Stimulated activated CD4-positive, alpha-beta T cell treated with anti-CD3 and anti-CD28 coated beads, Interleukin-2, amount 100 ng/mL, for 4 hours (primary cell): Measurements from ENCODE around the gene HOXA7.

Source experiments
- DNase-seq: peaks from one replicate; pipeline ENCODE4 v3.0.0-alpha.2; 2020; ENCODE audit warnings: low read depth

The HOXA7 gene

DNA sequence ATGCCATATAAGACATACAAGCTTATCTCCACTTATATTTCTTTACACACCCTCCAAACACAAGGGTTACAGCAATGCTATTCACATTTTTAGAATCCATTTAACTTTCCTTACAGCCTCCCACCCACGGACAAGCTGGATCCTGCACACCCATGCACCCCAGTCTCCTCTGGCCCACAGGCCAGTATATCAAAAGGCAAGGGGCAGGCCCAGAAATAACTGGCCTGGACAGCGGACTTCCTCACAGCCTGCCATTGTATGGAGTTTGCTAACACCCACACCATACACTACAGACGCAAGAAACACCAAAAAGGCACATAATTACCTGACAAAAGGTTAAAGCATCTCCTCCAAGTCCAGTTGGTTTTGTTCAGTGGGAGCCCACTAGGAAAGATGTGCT lies 37.9 kb downstream of the HOXA7 start:
- DNase-seq, result no peak

- DNase-seq, result no peak
These were observed 38.5 kb downstream of the HOXA7 start for GRCh38 chr7:27117887-27118491.

GRCh38 chr7:27116962-27117886 lies 39.3 kb downstream of the HOXA7 start:
- no peak for DNase-seq

GRCh38 chr7:27116031-27116961 lies 40.2 kb downstream of the HOXA7 start:
- DNase-seq, result no peak

DNA sequence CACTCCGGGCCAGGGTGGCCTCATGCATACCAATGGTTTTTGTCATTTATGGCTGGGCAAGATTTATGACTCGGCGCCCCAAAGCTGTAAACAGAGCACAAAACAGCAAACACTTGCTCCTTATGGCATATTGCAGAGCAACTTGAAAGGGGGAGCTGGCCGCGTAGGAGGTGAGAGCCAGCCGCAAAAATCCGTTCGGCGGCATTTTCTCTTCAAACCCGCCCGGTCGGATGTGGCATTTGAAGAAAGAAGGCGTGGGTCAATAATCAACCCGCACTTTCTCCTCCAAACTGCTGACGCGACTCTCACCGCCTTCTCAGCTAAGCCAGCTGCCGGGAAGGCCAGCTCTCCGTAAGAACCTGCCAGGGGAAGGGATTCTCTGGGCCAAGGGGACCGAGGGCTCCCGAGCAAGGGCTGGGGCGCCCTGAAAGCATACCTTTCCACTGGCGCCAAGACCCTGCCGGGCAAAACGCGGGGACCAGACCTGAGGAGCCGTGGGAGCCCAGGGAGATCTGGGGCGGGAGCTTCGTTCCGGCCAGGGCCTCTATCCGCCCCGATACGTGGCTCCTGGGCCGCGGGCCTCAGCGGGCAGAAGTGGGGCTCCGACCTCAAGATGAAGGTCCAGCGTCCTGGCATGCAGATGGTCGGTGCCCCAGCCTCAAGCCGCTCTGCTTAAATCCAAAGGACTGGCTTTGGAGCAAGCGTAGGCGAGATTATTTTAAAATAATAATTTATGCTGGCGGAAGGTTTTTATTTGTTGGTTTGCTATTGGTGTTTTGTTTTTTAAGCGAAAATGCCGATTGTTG lies 41.1 kb downstream of the HOXA7 start:
- no peak for DNase-seq

GRCh38 chr7:27114881-27115220 lies 41.6 kb downstream of the HOXA7 start:
- DNase-seq, result no peak

- no peak for DNase-seq
These were observed 42.3 kb downstream of the HOXA7 start for GRCh38 chr7:27113991-27114769.

DNA sequence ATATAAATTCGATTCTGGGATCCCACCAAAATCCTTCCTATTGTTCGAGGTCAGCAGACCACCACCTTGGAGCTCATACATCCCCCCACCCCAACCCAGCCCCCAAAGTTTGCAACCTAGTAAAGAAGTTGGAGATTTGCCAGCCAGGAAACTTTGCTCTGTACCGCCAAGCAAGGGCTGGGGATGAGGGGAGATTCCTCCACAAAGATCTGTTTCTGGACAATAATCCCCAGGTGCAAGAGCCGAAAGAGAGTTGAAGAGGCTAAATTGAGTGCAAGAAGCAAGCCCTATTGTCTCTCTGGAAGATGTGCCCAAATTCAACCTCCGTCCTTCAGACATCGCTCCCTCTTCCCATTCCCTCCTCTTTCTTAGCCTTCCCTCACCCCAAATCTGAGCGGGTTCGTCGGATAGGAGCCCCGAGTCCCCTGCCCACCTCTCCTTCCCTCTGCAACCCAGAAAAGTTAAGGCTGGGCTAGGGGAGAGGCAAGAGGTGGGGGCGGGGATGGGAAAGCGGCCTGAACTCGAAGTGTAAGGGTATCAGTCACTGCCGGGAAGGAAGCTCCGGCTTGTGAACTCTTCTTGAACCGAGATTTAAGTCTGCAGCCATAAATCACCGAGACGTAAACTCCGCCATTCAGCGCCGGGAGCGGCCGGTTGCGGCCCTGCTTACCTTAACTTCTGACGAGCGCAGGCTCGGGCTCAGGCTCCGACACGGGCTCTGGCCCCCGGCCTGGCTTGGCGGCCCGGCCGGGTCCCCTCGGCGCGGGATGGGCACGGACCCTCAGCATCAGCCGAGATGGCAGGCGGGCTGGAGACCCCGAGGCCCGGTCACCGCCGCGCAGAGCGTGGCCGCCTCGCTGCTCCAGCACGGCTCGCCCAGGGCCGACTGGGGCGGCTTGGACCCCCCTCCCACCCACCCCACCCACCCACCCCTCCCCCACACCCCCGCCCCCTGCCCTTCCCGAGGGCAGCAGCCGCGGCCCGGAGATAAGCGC lies 43.2 kb downstream of the HOXA7 start:
- DNase-seq, result no peak

DNA sequence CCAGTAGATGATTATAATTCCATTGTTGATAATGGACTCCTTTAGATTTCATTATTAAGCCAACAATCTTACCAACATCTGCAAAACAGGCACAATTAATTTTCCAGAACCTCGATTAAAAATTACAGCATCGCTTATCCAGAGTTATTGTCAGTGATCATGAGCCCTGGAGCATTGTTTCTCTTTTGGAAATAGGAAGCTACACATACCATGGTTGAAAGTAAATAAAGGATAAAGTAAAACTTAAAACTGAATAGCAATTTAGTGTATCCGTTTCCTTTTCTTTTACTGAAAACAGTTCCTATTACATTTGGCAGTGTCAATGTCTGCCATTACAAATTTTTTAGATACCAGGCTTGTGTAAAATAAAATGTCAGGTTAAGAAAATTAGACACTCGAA lies 44.1 kb downstream of the HOXA7 start:
- DNase-seq, result no peak

GRCh38 chr7:27111751-27112277 lies 44.7 kb downstream of the HOXA7 start:
- DNase-seq, result no peak

DNA sequence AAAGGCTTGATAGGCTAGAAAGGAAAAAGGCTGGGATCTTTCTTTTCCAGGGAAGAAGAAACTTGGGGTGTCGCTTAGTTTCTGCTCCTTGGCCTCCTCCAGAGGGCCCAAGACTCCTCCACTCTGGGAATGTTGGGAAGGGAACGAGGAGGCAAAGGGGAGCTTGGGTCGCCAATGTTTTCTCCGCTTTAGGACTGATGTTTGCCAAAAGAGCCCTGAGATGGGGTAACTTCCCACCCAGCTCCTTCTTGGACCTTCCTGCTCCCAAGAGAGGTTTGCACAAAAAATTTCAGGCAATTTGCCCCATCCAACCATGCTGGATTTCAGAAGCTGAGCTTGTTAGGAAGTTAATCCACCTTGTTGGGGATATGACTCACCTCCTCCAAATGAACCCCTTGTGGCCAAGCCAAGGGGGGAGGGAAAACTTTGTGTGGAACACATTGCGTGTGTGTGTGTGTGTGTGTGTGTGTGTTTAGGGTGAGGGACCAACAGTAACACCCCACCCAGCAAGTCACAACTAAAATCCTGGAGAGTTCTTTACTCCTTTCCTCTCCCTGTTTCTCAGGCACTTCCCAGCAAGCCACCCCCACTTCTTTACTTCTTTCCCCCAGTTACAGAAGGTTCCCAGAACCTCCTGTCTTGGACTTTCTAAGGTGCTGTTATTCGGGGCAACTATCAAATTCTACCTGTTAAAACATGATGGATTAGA lies 45.3 kb downstream of the HOXA7 start:
- no peak for DNase-seq

- DNase-seq, result no peak
These were observed 46.1 kb downstream of the HOXA7 start for GRCh38 chr7:27110186-27111031.

- DNase-seq, result no peak
These were observed 46.8 kb downstream of the HOXA7 start for GRCh38 chr7:27109466-27110185.

GRCh38 chr7:27108390-27109127 lies 47.9 kb downstream of the HOXA7 start:
- no peak for DNase-seq

DNA sequence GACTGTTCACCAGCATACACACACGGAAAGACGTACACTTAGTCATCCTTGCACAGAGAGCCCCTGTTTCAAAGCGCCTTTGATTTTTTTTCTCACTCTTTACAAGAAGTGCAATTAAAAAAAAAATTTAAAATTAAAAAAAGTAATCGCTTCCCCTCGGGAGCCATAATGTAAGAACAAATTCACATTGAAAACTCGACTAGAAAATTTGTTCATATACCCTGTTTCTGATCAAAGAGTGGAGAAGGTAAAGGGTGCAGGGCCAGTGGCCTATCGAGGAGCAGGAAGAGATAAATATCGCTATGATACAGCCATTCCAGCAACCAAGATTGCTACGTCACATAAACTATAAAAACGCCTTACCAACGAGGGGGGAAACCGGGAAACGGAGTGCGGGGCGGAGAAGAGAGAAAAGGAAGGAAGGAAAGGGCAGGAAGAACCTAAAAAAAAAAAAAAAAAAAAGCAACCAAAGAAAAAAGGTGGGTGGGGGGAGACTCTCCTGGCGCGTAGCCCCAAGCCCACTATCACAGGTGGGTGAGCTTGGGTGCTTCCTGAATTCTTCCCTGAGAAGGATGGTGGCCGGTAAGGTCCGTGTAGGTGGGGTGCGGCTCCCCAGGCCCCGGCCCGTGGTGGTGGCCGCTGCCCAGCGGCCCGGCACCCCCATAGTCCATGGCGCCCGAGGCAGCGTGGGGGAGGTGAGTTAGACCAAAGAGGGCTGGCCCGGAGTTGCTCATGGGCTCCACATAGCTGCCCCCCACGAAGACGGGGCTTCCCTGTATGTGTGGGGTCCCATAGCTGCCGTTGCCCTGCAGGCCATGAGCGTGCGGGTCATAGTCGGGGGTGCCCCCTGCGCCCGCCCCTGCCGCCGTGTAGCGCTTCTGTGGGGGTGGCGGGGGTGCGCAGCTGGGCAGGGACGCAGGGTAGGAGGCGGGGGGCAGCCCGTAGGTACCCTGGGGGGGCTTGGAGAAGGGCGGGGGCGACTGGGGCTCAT lies 48.8 kb downstream of the HOXA7 start:
- DNase-seq, result no peak
